CD4-positive, alpha-beta T cell treated with Interleukin-10 for 1 hour (primary cell): ENCODE measurements around the gene PRODH2.
"Not testable (repeated sequence)": the region's sequence is repeated elsewhere in the genome, so short reads cannot be mapped to it uniquely, and the experiment has no call there.

ENCODE experiments used
- DNase-seq: peaks from one replicate; pipeline ENCODE4 v3.0.0-alpha.2; 2020

The PRODH2 gene

GRCh38 chr19:35780717-35781116 lies 31.9 kb downstream of the PRODH2 start:
- DNase-seq: no peak

- DNase-seq: no peak
Measured at GRCh38 chr19:35780058-35780457, 32.6 kb downstream of the PRODH2 start.

- no peak for DNase-seq
Measured at GRCh38 chr19:35779033-35779432, 33.6 kb downstream of the PRODH2 start.

GRCh38 chr19:35777961-35778360 lies 34.7 kb downstream of the PRODH2 start:
- DNase-seq: no peak

- DNase-seq: no peak
Measured at GRCh38 chr19:35777086-35777841, 35.4 kb downstream of the PRODH2 start.

- no peak for DNase-seq
Measured at GRCh38 chr19:35776102-35776788, 36.4 kb downstream of the PRODH2 start.

- DNase-seq: peak; percentile 99
Measured at GRCh38 chr19:35775298-35776101, 37.1 kb downstream of the PRODH2 start, which contains the start of gene ARHGAP33. TSS of gene ARHGAP33 (plus strand) at chr19:35775564. CDS start at chr19:35775659, 95 bp downstream.

- DNase-seq: no peak
Measured at GRCh38 chr19:35775046-35775297, 37.7 kb downstream of the PRODH2 start.

- DNase-seq: peak; percentile 6
Measured at GRCh38 chr19:35774274-35775045, 38.2 kb downstream of the PRODH2 start.

- no peak for DNase-seq
Measured at GRCh38 chr19:35773020-35773806, 39.4 kb downstream of the PRODH2 start.

GRCh38 chr19:35772362-35772761 lies 40.3 kb downstream of the PRODH2 start:
- not testable (repeated sequence) for DNase-seq

- DNase-seq: no peak
Measured at GRCh38 chr19:35768082-35768421, 44.6 kb downstream of the PRODH2 start.

GRCh38 chr19:35767288-35768081 lies 45.2 kb downstream of the PRODH2 start:
- DNase-seq: no peak

- DNase-seq: no peak
Measured at GRCh38 chr19:35766571-35767104, 46.0 kb downstream of the PRODH2 start.

- no peak for DNase-seq
Measured at GRCh38 chr19:35764432-35765315, 48.0 kb downstream of the PRODH2 start.

GRCh38 chr19:35760711-35761349 lies 51.8 kb downstream of the PRODH2 start:
- no peak for DNase-seq

GRCh38 chr19:35759697-35760096 lies 52.9 kb downstream of the PRODH2 start:
- DNase-seq: no peak

- DNase-seq: peak; percentile 100
Measured at GRCh38 chr19:35757749-35758608, 54.7 kb downstream of the PRODH2 start, which contains the start of gene PROSER3. TSS of gene PROSER3 (plus strand) at chr19:35758176. CDS start at chr19:35758216, 40 bp downstream.
